Middle frontal gyrus (tissue), 1 donor: ENCODE data around the gene FAM187B.

Source experiments
- DNase-seq: peaks from one replicate; pipeline ENCODE4 v3.0.0-alpha.2; 2015; ENCODE audit warnings: low spot score; ENCODE audit errors: extremely low spot score

The FAM187B gene

DNA sequence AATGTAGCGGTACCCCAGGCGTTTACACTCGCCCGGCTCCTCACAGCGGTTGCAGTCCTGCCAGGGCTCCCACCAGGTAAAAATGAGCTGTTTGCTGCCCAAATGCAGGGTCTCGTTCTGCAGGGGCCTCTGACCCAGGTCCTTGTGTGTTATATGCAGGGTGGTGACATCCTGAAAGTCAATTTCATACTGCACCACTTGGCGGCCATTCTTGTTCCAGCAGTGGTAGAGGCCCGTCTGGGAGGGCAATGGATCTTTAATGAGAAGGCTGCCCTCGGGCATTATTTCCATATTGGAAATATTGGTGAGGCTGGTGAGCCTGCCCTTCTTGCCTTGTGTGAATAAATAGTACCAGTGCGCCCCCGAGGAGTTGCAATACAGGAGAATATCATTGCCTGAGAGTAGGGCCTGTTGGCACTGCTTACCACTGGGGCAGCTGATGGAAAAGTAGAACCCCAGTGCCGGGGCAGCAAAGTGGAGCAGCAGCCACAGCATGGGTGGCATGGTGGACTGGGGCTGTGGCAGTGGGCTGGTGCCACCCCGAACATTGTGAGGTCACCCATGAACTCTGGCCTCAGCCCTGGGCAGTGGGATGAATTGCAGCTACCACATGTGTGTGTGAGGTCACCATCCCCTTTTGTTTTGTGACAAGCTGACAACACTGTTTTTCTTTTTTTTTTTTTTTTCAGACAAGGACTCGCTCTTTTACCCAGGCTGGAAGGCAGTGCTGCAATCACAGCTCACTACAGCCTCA, at the start of gene FAM187B:
Gene FAM187B, minus strand, starts transcription at position 563 of the 754 bp plus-strand sequence. Its CDS starts 59 bp downstream, at position 504.
- DNase-seq: no peak

DNA sequence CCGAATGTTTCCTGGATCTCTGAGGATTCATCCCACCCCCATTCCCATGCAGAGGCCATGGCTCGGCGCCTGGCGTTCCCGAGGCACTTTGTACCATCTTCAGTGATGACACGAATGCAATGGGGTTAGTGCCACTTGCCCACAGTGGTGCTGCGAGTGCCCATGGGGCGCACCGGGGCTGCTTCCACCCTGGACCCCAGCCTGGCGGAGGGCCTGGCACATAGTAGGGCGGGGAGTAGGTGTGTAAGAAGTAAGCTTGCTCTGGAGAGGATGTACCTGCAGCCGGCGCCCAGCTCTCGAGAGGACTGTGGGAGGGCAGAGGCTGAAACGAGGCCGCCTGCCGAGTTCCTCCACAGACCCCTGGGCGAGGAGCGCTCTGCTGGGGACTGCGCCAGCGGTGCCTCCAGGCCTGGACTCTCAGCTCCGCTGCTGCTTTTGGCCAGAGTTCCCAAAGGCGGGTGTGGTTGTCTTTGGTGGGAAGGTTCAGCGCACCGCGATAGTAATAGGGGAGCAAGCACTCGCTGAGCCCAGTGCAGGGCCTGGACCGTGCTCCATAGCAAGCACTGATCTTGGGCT, 48.3 kb upstream of the FAM187B start:
- no peak for DNase-seq

DNA sequence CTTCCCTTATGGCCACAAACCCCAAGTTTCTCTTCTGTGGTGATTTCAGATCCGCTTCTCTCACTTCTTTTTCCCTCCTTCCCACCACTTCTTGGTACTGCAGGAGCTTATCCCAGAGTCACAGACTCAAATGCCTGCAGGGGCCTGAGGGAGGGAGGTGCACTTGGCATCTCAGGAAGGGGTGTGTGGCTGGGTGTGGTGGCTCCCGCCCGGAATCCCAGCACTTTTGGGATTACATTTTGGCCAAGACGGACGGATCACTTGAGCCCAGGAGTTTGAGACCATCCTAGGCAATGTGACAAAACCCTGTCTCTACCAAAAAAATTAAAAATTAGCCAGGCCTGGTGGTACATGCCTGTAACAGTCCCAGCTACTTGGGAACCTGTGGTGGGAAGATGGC, 45.8 kb upstream of the FAM187B start:
- DNase-seq: no peak

DNA sequence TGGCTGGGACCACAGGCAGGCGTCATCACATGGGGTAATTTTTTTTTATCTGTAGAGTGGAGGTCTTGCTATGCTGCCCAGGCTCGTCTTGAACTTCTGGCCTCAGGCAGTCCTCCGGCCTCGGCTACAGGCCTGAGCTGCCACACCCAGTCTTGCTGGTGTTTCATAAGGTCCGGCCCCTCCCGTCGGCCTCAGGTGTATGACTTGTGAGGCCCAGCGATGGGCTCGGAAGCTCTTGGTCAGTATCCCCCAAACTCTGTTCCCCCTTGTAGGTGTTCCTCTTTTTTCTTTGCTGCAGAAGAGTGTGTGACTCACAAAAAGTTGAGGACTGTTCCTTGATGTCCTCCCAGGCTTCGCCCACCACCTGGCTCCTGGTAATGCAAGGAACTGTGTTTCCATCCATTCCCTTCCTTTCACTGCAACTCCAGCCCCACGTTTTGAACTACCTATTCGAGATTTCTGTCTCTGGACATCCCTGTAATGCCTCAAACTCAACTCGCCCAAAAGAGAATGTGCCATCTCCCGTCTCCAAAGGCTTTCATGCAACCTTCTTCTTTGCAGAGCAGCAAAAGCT, 45.2 kb upstream of the FAM187B start:
- DNase-seq: no peak

DNA sequence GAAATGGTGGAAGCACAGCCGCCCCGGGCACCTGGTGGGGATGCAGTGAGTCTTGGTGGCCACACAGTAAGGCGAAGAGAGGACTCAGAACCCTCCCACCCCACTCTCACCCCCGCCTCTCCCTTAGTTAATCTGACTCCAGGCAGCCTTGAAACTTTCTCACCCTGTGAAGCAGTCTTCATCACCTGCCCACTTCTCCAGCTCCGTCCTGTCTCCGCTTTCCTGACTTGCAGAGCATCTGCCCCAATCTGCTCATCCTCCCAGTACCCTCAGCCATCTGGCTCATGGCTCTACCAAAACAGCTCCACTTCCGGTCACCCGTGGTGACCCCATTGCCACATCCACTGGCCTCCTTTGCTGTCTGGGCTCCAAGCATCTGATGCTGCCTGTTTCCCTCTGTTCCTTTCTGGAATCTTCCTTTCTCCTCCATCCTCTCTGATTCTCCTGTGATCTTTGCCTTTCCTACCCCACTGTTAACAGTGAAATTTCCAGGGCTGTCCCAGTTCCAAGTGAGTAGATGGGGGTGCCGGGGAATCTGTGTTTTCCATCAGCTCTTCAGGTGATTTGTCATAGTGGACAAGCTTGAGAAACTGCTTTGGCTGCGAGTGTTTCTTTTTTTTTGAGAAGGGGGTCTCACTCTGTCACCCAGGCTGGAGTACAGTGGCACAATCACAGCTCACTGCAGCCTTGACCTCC, 44.6 kb upstream of the FAM187B start:
- no peak for DNase-seq

DNA sequence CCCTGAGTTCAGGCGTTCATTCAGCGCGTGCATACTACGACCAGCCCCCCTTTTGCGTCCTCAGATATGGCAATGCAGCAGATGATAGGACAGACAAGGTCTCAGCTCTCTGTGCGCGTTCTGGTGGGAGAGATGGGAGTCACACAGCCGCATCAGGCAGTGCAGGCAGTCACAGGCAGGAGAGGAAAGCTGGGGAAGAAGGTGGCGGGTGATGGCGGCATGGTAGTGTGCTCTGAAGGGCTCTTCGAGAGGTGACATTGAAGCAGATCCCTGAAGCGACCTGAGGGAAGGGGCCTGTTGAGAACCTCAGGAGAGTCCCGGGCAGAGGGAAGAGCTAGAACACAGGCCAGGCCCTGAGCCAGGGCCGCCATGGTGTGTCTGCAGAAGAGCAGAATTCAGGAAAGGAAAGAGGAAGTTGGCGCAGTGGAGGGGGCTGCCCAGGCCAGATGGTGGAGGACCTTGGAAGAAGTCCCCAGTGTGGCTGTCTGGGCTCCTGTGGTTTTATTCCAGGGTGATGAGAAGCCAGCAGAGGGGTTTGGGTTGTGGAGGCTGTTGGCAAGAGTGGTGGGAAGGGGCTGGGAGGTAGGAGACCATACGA, 43.7 kb upstream of the FAM187B start:
- no peak for DNase-seq

DNA sequence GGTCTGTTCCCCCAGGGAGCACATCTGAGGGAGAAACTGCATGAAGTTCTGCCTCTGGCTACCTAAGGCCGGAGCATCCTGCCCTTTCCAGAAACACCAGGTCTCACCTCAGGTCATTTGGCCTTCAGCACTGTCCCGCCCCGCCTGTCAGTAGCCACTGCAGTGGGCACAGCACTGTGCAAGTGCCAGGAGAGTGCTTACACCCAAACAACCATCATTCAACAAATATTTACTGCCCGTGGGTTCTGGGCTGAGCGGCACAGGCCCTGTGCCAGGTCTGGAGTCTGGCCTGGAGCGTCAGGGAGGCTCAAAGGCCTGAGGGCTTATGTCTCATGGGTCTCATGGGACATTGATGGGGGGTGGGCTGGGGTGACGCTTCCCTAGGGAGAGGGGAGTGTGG, 43.0 kb upstream of the FAM187B start:
- DNase-seq: no peak

DNA sequence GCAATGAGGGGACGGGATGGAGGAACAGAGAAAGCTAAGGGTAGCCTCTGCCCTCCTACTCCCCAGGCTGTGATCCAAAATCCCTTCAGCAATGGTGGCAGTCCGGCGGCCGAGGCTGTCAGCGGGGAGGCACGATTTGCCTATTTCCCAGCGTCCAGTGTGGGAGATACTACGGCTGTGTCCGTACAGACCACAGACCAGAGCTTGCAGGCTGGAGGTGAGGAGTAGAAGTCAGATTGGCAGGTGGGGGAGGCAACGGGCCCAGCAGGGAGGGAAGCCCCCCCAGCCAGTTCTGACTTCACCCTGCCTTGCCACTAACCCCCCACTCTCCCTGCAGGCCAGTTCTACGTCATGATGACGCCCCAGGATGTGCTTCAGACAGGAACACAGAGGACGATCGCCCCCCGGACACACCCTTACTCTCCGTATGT, 41.9 kb upstream of the FAM187B start:
- DNase-seq: no peak

DNA sequence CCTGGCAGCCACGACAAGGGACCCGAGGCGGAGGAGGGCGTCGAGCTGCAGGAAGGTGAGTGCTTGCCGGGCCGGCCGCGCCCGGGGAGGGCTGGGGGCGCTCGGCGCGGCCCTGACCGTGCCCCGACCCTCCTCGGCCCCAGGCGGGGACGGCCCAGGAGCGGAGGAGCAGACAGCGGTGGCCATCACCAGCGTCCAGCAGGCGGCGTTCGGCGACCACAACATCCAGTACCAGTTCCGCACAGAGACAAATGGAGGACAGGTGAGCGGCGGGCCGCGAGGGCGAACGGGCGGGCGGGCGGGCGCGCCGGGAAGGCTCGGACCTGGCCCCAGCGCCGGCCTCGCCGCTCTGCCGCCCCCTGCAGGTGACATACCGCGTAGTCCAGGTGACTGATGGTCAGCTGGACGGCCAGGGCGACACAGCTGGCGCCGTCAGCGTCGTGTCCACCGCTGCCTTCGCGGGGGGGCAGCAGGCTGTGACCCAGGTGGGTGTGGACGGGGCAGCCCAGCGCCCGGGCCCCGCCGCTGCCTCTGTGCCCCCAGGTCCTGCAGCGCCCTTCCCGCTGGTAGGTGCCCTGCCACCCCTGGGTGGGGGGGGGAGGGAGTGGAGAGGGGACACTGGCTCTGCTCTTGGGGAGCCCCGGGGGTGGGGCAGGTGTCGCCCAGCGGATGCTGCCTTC, 41.0 kb upstream of the FAM187B start:
- DNase-seq: no peak

DNA sequence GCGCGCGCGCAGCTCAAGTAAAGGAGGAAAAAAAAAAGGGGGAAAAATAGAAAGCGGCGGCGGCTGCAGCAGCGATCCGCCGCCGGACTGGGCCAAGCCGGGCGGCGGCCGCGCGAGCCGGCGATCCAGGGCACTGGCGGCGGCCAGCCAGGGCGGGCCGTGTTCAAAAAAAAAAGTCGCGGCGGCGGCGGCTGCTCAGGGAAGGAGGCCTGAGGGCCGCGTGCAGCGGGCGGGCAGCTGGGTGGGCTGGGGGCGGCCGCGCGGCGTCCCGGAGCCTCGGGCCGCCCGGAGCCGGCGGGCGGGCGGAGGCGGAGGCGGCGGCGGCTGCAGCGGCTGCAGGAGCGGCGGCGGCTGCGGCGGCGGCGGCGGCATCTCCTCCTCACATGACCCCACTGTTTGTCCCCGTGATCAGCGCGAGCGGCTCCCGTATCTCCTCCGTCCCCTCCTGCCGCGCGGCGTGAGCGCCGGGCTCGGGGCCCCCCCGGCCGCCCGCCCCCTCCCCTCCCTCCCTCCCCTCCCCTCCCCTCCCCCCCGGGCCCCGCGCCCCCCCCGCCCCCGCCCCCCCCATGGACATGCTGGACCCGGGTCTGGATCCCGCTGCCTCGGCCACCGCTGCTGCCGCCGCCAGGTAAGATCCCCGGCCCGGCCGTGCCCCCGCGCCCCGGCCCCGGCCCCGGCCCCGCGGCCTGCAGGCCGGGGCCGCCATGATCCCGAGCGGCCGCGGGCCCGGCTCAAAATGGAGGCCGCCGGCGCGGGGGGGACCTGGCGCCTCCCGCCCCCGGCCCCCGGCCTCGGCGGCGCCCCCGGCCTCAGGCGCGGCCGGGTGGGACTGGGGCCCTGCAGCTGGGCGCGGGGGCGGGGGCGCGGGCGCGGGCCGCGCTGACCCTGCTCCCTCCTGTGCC, 40.2 kb upstream of the FAM187B start, which contains the start of gene USF2:
Gene USF2, plus strand, starts transcription at position 427 of the 902 bp plus-strand sequence. Its CDS starts 140 bp downstream, at position 567.
- DNase-seq: no peak

DNA sequence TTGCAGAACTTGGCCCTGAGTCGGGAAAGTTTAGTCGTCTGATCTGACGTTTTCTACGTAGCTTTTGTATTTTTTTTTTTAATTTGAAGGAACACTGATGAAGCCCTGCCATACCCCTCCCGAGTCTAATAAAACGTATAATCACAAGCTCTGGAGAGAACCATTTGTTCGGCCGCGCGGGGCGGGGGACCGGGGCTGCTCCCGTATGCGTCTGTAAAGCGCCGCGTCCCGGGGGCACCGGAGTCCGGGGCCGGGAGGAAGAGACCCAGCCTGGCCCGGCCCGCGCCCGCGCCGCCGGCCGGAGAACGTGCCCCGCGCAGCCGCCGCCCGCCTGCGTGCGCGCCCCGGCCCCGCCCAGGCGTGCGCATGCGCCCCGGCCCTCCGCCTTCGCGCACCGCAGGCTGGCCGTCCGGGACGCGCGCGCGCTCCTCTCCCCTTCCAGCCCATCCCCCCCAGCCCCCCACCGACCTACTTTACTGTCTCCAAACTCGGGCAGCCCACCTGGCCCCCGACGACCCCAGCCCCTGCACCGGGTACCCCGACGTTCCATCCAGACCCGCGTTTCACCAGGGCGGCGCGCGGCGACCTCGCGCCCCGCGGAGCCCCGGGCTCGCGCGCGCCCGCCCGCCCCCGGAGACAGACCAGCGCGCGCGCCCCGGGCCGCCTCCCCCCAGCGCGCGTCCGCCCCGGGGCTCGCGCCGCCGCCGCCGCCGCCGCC, 39.4 kb upstream of the FAM187B start:
- DNase-seq: no peak

DNA sequence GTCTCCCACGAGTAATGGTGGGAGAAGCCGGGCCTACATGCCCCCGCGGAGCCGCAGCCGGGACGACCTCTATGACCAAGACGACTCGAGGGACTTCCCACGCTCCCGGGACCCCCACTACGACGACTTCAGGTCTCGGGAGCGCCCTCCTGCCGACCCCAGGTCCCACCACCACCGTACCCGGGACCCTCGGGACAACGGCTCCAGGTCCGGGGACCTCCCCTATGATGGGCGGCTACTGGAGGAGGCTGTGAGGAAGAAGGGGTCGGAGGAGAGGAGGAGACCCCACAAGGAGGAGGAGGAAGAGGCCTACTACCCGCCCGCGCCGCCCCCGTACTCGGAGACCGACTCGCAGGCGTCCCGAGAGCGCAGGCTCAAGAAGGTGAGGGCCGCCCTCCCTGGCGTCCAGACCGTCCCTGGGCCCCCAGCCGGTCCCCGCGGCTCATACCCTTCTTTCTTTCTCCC, 38.8 kb upstream of the FAM187B start:
- DNase-seq: no peak

DNA sequence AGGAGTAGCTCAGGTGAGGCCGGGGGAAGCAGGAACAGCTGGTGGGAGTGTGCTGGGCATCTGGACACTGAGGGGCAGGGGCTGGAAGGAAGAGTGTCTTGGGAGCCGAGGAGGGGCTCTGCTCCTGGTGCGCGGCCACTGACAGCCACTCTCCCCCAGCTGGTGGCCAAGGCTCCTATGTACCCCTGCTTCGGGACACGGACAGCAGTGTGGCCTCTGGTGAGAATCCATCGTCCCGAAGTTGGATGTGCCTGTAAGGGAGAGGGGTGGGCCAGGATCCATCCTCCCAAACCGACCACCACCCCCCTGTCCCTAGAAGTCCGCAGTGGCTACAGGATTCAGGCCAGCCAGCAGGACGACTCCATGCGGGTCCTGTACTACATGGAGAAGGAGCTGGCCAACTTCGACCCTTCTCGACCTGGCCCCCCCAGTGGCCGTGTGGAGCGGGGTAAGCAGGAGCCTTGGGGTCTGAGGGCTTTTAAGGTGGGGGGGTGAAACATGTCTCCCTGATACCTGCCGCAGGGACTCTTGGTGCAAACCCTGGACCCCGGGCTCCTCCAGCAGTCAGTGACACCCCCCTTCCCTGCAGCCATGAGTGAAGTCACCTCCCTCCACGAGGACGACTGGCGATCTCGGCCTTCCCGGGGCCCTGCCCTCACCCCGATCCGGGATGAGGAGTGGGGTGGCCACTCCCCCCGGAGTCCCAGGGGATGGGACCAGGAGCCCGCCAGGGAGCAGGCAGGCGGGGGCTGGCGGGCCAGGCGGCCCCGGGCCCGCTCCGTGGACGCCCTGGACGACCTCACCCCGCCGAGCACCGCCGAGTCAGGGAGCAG, 38.2 kb upstream of the FAM187B start:
- DNase-seq: no peak

DNA sequence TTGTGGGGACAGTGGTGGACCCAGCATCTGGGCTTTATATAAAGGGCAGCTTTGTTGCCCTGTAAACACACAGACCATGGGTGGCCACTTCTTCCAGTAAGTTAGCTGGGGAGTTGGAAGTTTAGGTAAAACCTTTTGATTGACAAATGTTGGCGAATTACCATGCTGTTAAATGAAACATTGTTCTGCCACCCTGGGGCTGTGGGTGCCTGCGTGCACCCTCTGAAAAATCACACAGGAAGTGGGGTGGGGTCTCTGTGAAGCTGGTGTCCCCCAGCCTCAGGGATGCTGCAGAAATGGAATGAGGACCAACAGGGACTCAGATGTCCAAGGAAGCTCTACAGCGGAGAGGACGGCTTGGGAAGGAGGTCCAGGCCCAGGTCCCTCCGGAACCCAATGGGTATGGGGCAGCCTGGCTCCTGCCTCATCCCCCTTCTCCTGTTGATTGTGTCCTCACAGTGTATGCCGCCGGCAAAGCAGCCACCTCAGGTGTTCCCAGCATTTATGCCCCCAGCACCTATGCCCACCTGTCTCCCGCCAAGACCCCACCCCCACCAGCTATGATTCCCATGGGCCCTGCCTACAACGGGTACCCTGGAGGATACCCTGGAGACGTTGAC, 37.5 kb upstream of the FAM187B start:
- DNase-seq: no peak

DNA sequence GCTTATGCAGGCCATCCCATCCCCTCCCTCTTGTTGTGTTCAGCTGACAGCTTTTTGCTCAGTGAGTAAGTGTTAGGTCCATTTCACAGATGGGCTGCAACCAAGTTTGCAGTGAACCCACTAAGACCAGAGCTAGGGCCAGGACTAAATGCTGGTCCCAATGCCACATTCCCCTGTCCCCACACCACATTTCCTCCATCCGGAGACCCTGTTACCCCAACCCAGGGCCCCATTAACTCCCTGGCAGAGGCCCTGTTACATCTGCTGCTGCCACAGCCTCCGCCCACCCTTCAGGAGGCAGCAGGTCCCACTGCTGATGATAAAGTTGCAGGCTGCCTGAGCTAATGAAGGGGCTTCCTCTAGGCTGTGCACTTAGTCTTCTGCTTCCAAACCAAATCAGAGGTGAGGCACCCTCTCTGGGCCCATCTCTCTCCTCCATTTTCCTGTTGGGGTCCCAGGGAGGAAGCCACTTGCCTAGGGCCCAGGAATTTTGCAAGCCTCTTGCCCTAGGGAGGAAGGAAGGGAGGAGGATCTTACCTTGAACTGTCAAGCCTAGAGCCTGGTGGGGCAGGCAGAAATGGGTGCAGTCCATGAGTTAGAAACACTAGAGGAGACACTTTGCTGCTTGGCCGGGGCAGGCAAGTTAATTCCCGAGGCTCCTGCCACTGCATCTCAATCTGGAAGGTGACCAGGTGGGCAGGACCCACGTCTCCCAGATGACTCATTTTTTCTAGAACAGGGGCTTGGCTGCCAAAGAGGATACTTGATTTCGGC, 36.8 kb upstream of the FAM187B start:
- DNase-seq: no peak

DNA sequence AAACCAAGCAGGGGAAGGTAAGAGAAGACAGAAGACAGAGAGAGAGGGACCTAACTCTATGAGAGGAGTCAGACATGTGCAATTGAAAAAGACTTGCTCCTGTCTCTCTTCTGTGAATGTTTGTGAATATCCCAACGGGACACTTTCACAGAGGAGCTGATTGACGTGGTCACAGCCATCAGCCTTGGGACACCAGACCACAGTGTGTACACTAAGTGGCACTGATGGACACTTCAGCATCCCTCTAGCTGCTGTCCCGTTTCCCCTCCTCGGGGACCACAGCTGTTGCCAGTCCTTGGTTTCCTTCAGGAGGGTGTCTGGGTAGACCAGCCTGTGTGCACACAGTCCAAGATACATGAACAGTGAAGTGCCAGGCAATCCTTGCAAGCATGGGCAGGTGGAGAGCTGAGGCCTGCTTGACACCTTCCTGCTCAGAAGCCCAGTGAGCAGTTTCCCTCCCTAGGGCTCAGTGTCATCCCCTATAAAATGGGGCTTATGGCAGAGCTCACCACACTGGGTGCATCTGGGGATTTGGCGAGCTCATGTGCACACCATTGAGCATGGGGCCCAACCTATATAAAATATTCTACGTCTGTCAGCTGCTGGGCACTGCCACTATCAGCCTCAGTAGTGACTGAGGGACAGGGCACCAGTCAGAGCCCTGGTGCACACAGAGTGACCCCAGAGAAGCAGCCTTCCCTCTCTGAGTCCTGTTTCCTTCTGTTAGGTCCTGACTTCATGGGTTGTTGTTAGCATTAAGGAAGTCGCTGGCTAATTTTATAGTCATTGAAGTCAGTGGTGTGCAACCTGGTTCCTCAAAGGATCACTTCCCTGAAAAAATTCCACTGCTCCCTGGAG, 36.0 kb upstream of the FAM187B start:
- DNase-seq: no peak
